ENCODE results near the gene USH2A.

USH2A gene

GRCh38 chr1:215923129-215923824 lies 500.0 kb downstream of the USH2A start:
- no peak for DNase-seq

GRCh38 chr1:215911406-215911968 lies 511.8 kb downstream of the USH2A start:
- no peak for DNase-seq

- DNase-seq = no peak
These were observed 517.6 kb downstream of the USH2A start for GRCh38 chr1:215905493-215906115.

GRCh38 chr1:215900684-215901083 lies 522.6 kb downstream of the USH2A start:
- DNase-seq = no peak

- DNase-seq = no peak
These were observed 523.3 kb downstream of the USH2A start for GRCh38 chr1:215899901-215900300.

GRCh38 chr1:215895893-215896292 lies 527.4 kb downstream of the USH2A start:
- DNase-seq = no peak

GRCh38 chr1:215895276-215895675 lies 528.0 kb downstream of the USH2A start:
- no peak for DNase-seq

- DNase-seq = no peak
These were observed 528.6 kb downstream of the USH2A start for GRCh38 chr1:215894617-215895016.

GRCh38 chr1:215891266-215892057 lies 531.8 kb downstream of the USH2A start:
- no peak for DNase-seq

GRCh38 chr1:215890438-215890837 lies 532.8 kb downstream of the USH2A start:
- no peak for DNase-seq

GRCh38 chr1:215889871-215890270 lies 533.4 kb downstream of the USH2A start:
- DNase-seq = no peak

- no peak for DNase-seq
These were observed 535.1 kb downstream of the USH2A start for GRCh38 chr1:215888159-215888558.

GRCh38 chr1:215887627-215888026 lies 535.6 kb downstream of the USH2A start:
- no peak for DNase-seq

- DNase-seq = no peak
These were observed 540.2 kb downstream of the USH2A start for GRCh38 chr1:215883004-215883403.

GRCh38 chr1:215878843-215879242 lies 544.4 kb downstream of the USH2A start:
- no peak for DNase-seq

- DNase-seq = no peak
These were observed 545.1 kb downstream of the USH2A start for GRCh38 chr1:215878128-215878527.

GRCh38 chr1:215877452-215877951 lies 545.7 kb downstream of the USH2A start:
- DNase-seq = no peak

- DNase-seq = no peak
These were observed 547.5 kb downstream of the USH2A start for GRCh38 chr1:215875712-215876111.

GRCh38 chr1:215875236-215875635 lies 548.0 kb downstream of the USH2A start:
- no peak for DNase-seq

- no peak for DNase-seq
These were observed 550.6 kb downstream of the USH2A start for GRCh38 chr1:215872658-215873057.

- DNase-seq = no peak
These were observed 554.7 kb downstream of the USH2A start for GRCh38 chr1:215868500-215868899.

GRCh38 chr1:215865060-215865459 lies 558.2 kb downstream of the USH2A start:
- no peak for DNase-seq

GRCh38 chr1:215863796-215864195 lies 559.5 kb downstream of the USH2A start:
- no peak for DNase-seq
